Measurements from ENCODE around the gene ABLIM1. TPM values are rescaled to one million over a fixed set of nuclear protein-coding genes. Genes with fewer than 3 reads are reported as not detected.

The ABLIM1 gene
- total RNA-seq, 1 experiment from 2014 or later = 62.1 TPM

DNA sequence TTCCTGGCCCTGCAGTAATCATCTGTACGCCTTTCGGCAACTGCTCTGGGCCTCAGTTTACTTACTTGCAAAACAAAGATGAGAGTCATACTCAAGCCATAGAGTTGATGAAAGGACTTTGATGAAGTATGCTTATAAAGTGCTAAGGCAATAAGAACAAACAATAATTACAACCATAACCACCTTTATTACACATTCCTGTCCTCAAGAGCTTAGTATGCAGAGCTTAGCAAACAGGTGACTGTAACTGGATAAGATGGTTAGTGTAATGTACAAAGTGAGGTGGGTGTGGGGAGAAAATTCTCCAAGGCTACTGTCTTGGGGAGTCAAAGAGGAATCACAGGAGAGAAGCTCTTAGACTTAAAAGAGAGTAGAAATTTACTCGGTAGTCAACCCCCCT lies 136.8 kb downstream of the ABLIM1 start:
- no peaks in the 10 kb centered on the region for H3K9me3 Mint-ChIP-seq
- ChIA-PET POLR2A (no interaction called here), CTCF (no interaction called here)
- no peak overlapping the region for H3K27ac Mint-ChIP-seq
- ATAC-seq (no peak), DNase-seq (ENCODE audit: low spot score) (no peak)
- H3K4me3 Mint-ChIP-seq = no peak overlapping the region
- TF ChIP-seq NR3C1 (CRISPR knock-in tag; conservative IDR thresholded peaks at IDR 0.05; ENCODE audit: low read depth) (no peak), IRF1 (CRISPR knock-in tag; IDR thresholded peaks at IDR 0.05) (no peak), GRHL2 (CRISPR knock-in tag; IDR thresholded peaks at IDR 0.05; ENCODE audit: insufficient replicate concordance, severe bottlenecking) (no peak), ZMAT4 (CRISPR knock-in tag; IDR thresholded peaks at IDR 0.05) (no peak), ATF6 (CRISPR knock-in tag; IDR thresholded peaks at IDR 0.05) (no peak), ZNF219 (CRISPR knock-in tag; IDR thresholded peaks at IDR 0.05; ENCODE audit: borderline replicate concordance) (no peak), FOXK1 (CRISPR knock-in tag; IDR thresholded peaks at IDR 0.05) (no peak)
- TF ChIP-seq, protein P1, sequence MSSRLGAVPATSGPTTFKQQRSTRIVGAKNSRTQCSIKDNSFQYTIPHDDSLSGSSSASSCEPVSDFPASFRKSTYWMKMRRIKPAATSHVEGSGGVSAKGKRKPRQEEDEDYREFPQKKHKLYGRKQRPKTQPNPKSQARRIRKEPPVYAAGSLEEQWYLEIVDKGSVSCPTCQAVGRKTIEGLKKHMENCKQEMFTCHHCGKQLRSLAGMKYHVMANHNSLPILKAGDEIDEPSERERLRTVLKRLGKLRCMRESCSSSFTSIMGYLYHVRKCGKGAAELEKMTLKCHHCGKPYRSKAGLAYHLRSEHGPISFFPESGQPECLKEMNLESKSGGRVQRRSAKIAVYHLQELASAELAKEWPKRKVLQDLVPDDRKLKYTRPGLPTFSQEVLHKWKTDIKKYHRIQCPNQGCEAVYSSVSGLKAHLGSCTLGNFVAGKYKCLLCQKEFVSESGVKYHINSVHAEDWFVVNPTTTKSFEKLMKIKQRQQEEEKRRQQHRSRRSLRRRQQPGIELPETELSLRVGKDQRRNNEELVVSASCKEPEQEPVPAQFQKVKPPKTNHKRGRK (CRISPR knock-in tag; IDR thresholded peaks at IDR 0.05; ENCODE audit: borderline replicate concordance) = no peak
- H3K27me3 Mint-ChIP-seq (ENCODE audit: low read depth) = no peaks in the 10 kb centered on the region
- H3K4me1 Mint-ChIP-seq = peaks cover 86% of the 10 kb centered on the region
- H3K36me3 Mint-ChIP-seq = no peaks in the 10 kb centered on the region; the same call in 1 of the 2 replicates

- no peak for DNase-seq (ENCODE audit: low spot score)
- H3K36me3 Mint-ChIP-seq = no peaks in the 10 kb centered on the region; the same call in 1 of the 2 replicates
- peak overlapping the region; percentile 78; the same call in 1 of the 2 replicates for H3K27ac Mint-ChIP-seq
- no peaks in the 10 kb centered on the region for H3K9me3 Mint-ChIP-seq
- H3K4me1 Mint-ChIP-seq = peaks cover 83% of the 10 kb centered on the region
- POLR2A ChIA-PET = no interaction called here
- no peak for ATAC-seq
- TF ChIP-seq ZNF263 (CRISPR knock-in tag; IDR thresholded peaks at IDR 0.05; ENCODE audit: low read depth) (no peak), ZNF416 (CRISPR knock-in tag; IDR thresholded peaks at IDR 0.05) (no peak), USF2 (CRISPR knock-in tag; IDR thresholded peaks at IDR 0.05) (no peak), GTF2I (CRISPR knock-in tag; conservative IDR thresholded peaks at IDR 0.05) (peak; percentile 79; the same call in 1 of the 2 replicates), CREM (CRISPR knock-in tag; IDR thresholded peaks at IDR 0.05) (no peak), SOX15 (CRISPR knock-in tag; IDR thresholded peaks at IDR 0.05) (no peak)
- TF ChIP-seq, protein P2, sequence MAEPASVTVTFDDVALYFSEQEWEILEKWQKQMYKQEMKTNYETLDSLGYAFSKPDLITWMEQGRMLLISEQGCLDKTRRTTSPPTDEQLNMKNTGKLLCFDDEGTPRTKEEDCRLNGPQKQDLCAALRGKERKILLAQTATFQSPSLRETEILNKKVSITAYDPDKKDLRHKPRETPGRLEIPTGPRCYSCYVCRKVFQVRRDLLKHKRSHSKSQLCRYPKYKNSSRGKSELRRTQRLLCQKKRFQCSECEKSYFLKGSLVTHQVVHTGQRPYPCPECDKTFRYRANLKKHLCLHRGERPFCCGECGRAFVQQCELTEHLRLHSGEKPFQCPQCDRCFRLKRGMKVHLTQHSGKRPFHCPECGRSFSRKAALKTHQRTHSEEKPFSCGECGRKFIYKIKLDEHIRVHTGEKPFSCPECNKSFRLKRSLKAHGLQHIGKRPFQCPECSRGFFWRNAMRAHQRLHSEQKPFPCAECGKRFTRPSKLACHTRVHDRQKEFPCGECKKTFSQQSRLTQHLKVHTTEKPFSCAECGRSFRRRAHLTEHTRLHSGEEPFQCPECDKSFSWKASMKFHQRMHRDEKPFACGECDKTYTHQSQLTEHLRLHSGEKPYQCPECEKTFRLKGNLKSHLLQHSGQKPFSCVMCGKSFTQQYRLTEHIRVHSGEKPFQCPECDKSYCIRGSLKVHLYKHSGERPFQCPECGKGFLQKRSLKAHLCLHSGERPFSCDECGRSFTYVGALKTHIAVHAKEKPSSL (CRISPR knock-in tag; conservative IDR thresholded peaks at IDR 0.05) = no peak
- H3K4me3 Mint-ChIP-seq = no peak overlapping the region
- CTCF ChIA-PET = interaction anchor here (1.2 kb wide), 1 partner anchor 49 kb away, joined by 5 read pairs; no protein-coding TSS in a partner anchor
- H3K27me3 Mint-ChIP-seq (ENCODE audit: low read depth) = no peaks in the 10 kb centered on the region
Measured at GRCh38 chr10:114520453-114520852, 137.6 kb downstream of the ABLIM1 start.
